Stomach (tissue), 9 donors: ENCODE measurements around the gene EFCAB9. TPM values are rescaled to one million over a fixed set of nuclear protein-coding genes. Genes with fewer than 3 reads are reported as not detected.
A peak's percentile ranks its signal among the peaks of the same experiment; 100 is the strongest.

Source experiments
- DNase-seq, 2 donors: peaks; one replicate each; pipeline versions ENCODE4 v3.0.0 to v3.0.0-alpha.2; 2013 to 2019
- H3K27ac ChIP-seq, 5 donors: fragments of 200-600 bp in 4 of 5; sonication (generic) in 4 of 5; one replicate each; pipeline ENCODE4 v1.5.1; 2013 to 2019; ENCODE audit warnings: mild to moderate bottlenecking in 1 of 5, moderate library complexity in 1 of 5
- H3K27me3 ChIP-seq, 3 donors: fragments of 200-600 bp; sonication (generic); one replicate each; pipeline ENCODE4 v1.5.1; 2017 to 2019; ENCODE audit warnings: mixed run types in 1 of 3
- H3K36me3 ChIP-seq, 4 donors: fragments of 200-600 bp; sonication (generic); 1 replicate in 3 of 4; 2 replicates in 1 of 4; pipeline ENCODE4 v1.5.1; 2016 to 2019
- H3K4me1 ChIP-seq, 4 donors: fragments of 200-600 bp; sonication (generic); one replicate each; pipeline ENCODE4 v1.5.1; 2016 to 2019
- H3K4me3 ChIP-seq, 4 donors: fragments of 200-600 bp; sonication (generic) in 3 of 4; one replicate each; pipeline ENCODE4 v1.5.1; 2016 to 2019; ENCODE audit warnings: mild to moderate bottlenecking in 1 of 4
- H3K9me3 ChIP-seq, 4 donors: fragments of 200-600 bp; sonication (generic); one replicate each; pipeline ENCODE4 v1.5.1; 2016 to 2019
- CTCF ChIP-seq, 7 experiments: fragments of 450-650 bp in 4 of 7; fragments of 200-600 bp in 3 of 7; sonication (generic) in 3 of 7; IDR thresholded peaks; one replicate each; pipeline ENCODE4 v1.5.1; 2016 to 2019; ENCODE audit warnings: antibody characterized with exemption in 7 of 7, control low read depth in 2 of 7, mild to moderate bottlenecking in 1 of 7
- EP300 ChIP-seq: sonication (generic); formaldehyde crosslinking; IDR thresholded peaks from one replicate; pipeline ENCODE4 v1.6.1; 2017; ENCODE audit warnings: antibody characterized with exemption
- POLR2A ChIP-seq, 4 donors: fragments of 450-650 bp; IDR thresholded peaks; one replicate each; pipeline ENCODE4 v1.6.1; 2016; ENCODE audit warnings: antibody characterized with exemption in 4 of 4, control low read depth in 2 of 4, mild to moderate bottlenecking in 1 of 4, moderate library complexity in 1 of 4
- POLR2AphosphoS5 ChIP-seq, 3 donors: sonication (generic); formaldehyde crosslinking; IDR thresholded peaks; one replicate each; pipeline ENCODE4 v1.6.1; 2016; ENCODE audit warnings: antibody characterized with exemption in 3 of 3
- WGBS, 5 donors: extraction: QIAGEN DNeasy Blood & Tissue Kit in 3 of 5; methylation state at CpG; one replicate each; pipeline versions ENCODE4 v1.1.5 to v1.1.7; 2013 to 2018; 5-methylcytosine and 5-hydroxymethylcytosine counted together
- intact Hi-C: fragments of 100-400 bp; cut with DNase I; formaldehyde crosslinking; loops from one replicate; pipeline ENCODE4 v1.15.1; 2023; ENCODE audit warnings: low total_unique reads
- polyA plus RNA-seq, 3 donors: library from polyadenylated mRNA; stranded (reverse); fragments of 200-250 nt; gene quantifications; one replicate each; pipeline ENCODE4 v1.2.3, GENCODE V29; 2013
- total RNA-seq, 5 donors: library from RNA; depleted of rRNA; stranded (reverse); fragments of >200 nt; gene quantifications; one replicate each; pipeline versions ENCODE4 v1.1.0 to v1.2.3, GENCODE V29; 2014 to 2016
- donor health status: healthy with polysubstance abuse.
- donor health status: Bipolar disorder and iron deficiency.
- donor health status: healthy.

EFCAB9 gene
- total and polyA plus RNA-seq, 8 donors: not detected

GRCh38 chr5:172235827-172236736 is 42.1 kb downstream of the EFCAB9 start:
- peaks cover 3 to 28% (median 27%) of the 10 kb centered on the region in 4 donors for H3K36me3 ChIP-seq
- no peaks in the 10 kb centered on the region for H3K27me3 ChIP-seq
- TF ChIP-seq POLR2AphosphoS5 (IDR thresholded peaks at IDR 0.05): no peak
- no peak for TF ChIP-seq EP300
- no peak for TF ChIP-seq POLR2A (IDR thresholded peaks at IDR 0.05)
- no peak for TF ChIP-seq CTCF (IDR thresholded peaks at IDR 0.05)
- H3K4me1 ChIP-seq: peaks cover 9 to 39% (median 27%) of the 10 kb centered on the region in 4 donors
- WGBS, 5 donors: 48 to 59% (median 58%) methylated on average over 3 of the region's 3 CpGs
- no peaks in the 10 kb centered on the region for H3K9me3 ChIP-seq
- intact Hi-C loops: no loop called here
- peak overlapping the region in 2 of 5 donors; percentile 44 to 55 for H3K27ac ChIP-seq
- no peak overlapping the region for H3K4me3 ChIP-seq
- peak; percentile 32 to 53 for DNase-seq

DNA sequence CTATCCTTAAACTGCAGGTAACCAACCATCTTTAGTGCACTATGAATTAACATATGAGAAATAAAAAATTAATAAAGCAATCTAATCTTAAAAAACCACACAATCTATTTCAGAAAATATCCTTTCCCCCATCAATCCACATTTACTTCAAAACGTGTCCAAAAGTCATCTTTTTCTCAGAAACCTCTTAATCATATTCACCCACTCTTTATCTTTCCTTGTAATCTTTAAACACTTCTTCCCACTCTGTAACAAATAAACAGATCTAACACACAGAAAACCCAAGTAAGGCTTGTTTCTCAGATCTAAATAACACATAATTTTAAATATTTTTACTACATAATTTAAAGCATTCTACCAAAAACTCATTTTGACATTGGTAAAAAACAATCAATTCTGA is 44.4 kb downstream of the EFCAB9 start:
- WGBS, 5 donors: 15 to 29% (median 26%) methylated on average over 1 of the region's 1 CpG
- no peaks in the 10 kb centered on the region for H3K9me3 ChIP-seq
- no peak overlapping the region for H3K27ac ChIP-seq
- no peaks in the 10 kb centered on the region for H3K27me3 ChIP-seq
- TF ChIP-seq POLR2AphosphoS5 (IDR thresholded peaks at IDR 0.05): no peak
- TF ChIP-seq CTCF (IDR thresholded peaks at IDR 0.05): no peak
- TF ChIP-seq POLR2A (IDR thresholded peaks at IDR 0.05): no peak
- TF ChIP-seq EP300: no peak
- DNase-seq: no peak
- H3K36me3 ChIP-seq: peaks cover 0 to 8% (median 7%) of the 10 kb centered on the region in 4 donors
- H3K4me3 ChIP-seq: no peak overlapping the region
- intact Hi-C loops: no loop called here
- H3K4me1 ChIP-seq: peaks cover 9 to 39% (median 27%) of the 10 kb centered on the region in 4 donors

DNA sequence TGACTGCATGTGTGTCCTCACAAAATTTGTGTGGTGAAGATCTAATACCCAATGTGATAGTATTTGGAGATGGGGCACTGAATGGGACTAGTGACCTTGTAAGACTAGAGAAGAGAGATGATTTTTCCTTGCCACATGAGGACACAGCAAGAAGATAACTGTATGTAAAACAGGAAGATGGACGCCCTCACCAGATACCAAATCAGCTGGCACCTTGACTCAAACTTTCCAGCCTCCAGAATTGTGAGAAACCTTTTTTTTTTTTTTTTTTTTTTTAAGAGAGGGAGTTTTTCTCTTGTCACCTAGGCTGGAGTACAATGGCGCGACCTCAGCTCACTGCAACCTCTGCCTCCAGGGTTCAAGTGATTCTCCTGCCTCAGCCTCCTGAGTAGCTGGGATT is 49.3 kb downstream of the EFCAB9 start:
- no peak for DNase-seq
- H3K4me1 ChIP-seq: peaks cover 0 to under 1% (median under 1%) of the 10 kb centered on the region in 4 donors
- TF ChIP-seq EP300 (no peak), POLR2AphosphoS5 (IDR thresholded peaks at IDR 0.05) (no peak), CTCF (IDR thresholded peaks at IDR 0.05) (no peak), POLR2A (IDR thresholded peaks at IDR 0.05) (no peak)
- no peaks in the 10 kb centered on the region for H3K36me3 ChIP-seq
- 92 to 98% (median 95%) methylated on average over 3 of the region's 3 CpGs for WGBS, 5 donors
- H3K27me3 ChIP-seq: no peaks in the 10 kb centered on the region
- H3K27ac ChIP-seq: no peak overlapping the region
- intact Hi-C loops: no loop called here
- H3K4me3 ChIP-seq: no peak overlapping the region
- no peaks in the 10 kb centered on the region for H3K9me3 ChIP-seq

DNA sequence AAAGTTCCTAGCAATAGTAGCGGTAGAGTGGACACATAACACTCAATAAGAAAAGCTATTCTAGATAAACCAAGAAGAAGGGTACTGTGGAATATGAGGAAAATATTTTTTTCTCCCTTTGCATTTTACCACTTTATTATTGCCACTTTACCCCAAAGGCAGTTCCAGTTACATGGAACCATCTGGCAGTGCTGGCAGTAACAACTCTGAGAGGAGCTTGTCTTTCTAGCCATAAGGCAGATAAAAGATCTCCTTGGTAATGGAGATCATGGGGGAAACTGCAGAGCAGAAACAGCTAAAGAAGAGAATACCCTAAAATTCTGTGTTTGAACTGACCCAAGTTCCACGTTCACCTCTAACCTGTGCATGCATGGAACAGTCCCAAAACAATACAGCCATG is 51.1 kb downstream of the EFCAB9 start:
- Histone ChIP-seq H3K27me3 (no peaks in the 10 kb centered on the region), H3K27ac (no peak overlapping the region), H3K4me1 (no peaks in the 10 kb centered on the region), H3K4me3 (no peak overlapping the region), H3K9me3 (no peaks in the 10 kb centered on the region), H3K36me3 (no peaks in the 10 kb centered on the region)
- DNase-seq: no peak
- intact Hi-C loops: no loop called here
- TF ChIP-seq EP300: no peak
- TF ChIP-seq POLR2AphosphoS5 (IDR thresholded peaks at IDR 0.05): no peak
- 58 to 94% (median 92%) methylated on average over 2 of the region's 2 CpGs for whole genome bisulfite sequencing, 5 donors

DNA sequence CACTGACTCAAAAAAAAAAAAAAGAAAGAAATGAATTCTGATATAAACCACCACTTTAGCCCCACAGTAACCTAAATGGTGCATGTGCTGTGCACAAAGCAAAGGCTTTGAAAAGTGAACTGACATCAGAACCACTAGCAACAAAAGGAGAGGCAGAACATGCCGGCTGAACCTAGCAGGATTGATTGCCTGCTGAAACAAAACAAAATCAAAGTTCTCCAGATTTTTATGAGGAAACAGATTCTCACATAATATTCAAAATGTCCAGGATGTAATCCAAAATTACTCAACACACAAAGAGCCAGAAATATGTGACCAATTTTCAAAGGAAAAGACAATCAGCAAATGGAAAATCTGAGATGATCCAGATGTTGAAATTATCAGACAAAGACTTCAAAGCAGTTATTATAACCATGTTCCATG is 51.7 kb downstream of the EFCAB9 start:
- DNase-seq: peak in 1 of 2 donors; percentile 13
- intact Hi-C loops: no loop called here
- Histone ChIP-seq H3K27ac (no peak overlapping the region), H3K27me3 (no peaks in the 10 kb centered on the region), H3K4me3 (no peak overlapping the region), H3K9me3 (peaks cover 0 to 5% (median 2%) of the 10 kb centered on the region in 4 donors), H3K36me3 (no peaks in the 10 kb centered on the region), H3K4me1 (no peaks in the 10 kb centered on the region)
- WGBS, 5 donors: 75 to 100% (median 85%) methylated on average over 1 of the region's 1 CpG
- TF ChIP-seq EP300 (no peak), CTCF (IDR thresholded peaks at IDR 0.05) (no peak), POLR2A (IDR thresholded peaks at IDR 0.05) (no peak), POLR2AphosphoS5 (IDR thresholded peaks at IDR 0.05) (no peak)
